Breast epithelium (tissue), 4 donors: ENCODE results near the gene RAMACL. TPM values are rescaled to one million over a fixed set of nuclear protein-coding genes. Genes with fewer than 3 reads are reported as not detected.
A peak's percentile ranks its signal among the peaks of the same experiment; 100 is the strongest.

ENCODE experiments used
- DNase-seq, 2 donors: peaks; one replicate each; pipeline ENCODE4 v3.0.0-alpha.2; 2019; ENCODE audit warnings: low spot score in 2 of 2
- H3K27ac ChIP-seq, 2 donors: fragments of 200-600 bp; sonication (generic) in 1 of 2; one replicate each; pipeline ENCODE4 v1.5.1; 2016 to 2019; ENCODE audit warnings: mild to moderate bottlenecking in 1 of 2
- H3K27me3 ChIP-seq, 2 donors: fragments of 200-600 bp; sonication (generic) in 1 of 2; one replicate each; pipeline versions ENCODE4 v1.5.1 to v1.6.0; 2017 to 2019; ENCODE audit warnings: control low read depth in 1 of 2, mild to moderate bottlenecking in 1 of 2
- H3K36me3 ChIP-seq: fragments of 200-600 bp; one replicate; pipeline ENCODE4 v1.5.1; 2019
- H3K4me1 ChIP-seq, 2 donors: fragments of 200-600 bp; sonication (generic); one replicate each; pipeline ENCODE4 v1.5.1; 2016 to 2019; ENCODE audit warnings: control low read depth in 1 of 2
- H3K4me3 ChIP-seq, 3 donors: fragments of 200-600 bp; sonication (generic); 1 replicate in 2 of 3; 2 replicates in 1 of 3; pipeline ENCODE4 v1.5.1; 2016 to 2019; ENCODE audit warnings: mild to moderate bottlenecking in 3 of 3, moderate library complexity in 2 of 3
- H3K9me3 ChIP-seq, 2 donors: fragments of 200-600 bp; sonication (generic) in 1 of 2; one replicate each; pipeline ENCODE4 v1.5.1; 2016 to 2019; ENCODE audit warnings: control low read depth in 1 of 2
- POLR2A ChIP-seq: fragments of 450-650 bp; IDR thresholded peaks from one replicate; pipeline ENCODE4 v1.6.1; 2016; ENCODE audit warnings: antibody characterized with exemption, mild to moderate bottlenecking, moderate library complexity
- POLR2AphosphoS5 ChIP-seq, 3 donors: sonication (generic); formaldehyde crosslinking; IDR thresholded peaks; one replicate each; pipeline ENCODE4 v1.6.1; 2017; ENCODE audit warnings: antibody characterized with exemption in 3 of 3
- intact Hi-C: fragments of 100-400 bp; cut with DNase I; formaldehyde crosslinking; loops from one replicate; pipeline ENCODE4 v1.15.1; 2023; ENCODE audit warnings: low total_unique reads
- total RNA-seq, 3 donors: library from RNA; depleted of rRNA; stranded (reverse); fragments of >200 nt; gene quantifications; one replicate each; pipeline ENCODE4 v1.1.0, GENCODE V29; 2016
- TF ChIP-seq, protein P1 (sequence below), 3 donors: fragments of 450-650 bp; IDR thresholded peaks; one replicate each; pipeline ENCODE4 v1.5.1; 2016 to 2017; ENCODE audit warnings: antibody characterized with exemption in 3 of 3, mild to moderate bottlenecking in 3 of 3, moderate library complexity in 3 of 3

RAMACL gene
- total RNA-seq, 3 donors from 2014 or later, result 2.5 to 13.4 (median 2.6) TPM

- intact Hi-C loops, result no loop called here
- TF ChIP-seq POLR2AphosphoS5 (IDR thresholded peaks at IDR 0.05) (no peak), POLR2A (no peak)
- TF ChIP-seq, protein P1, sequence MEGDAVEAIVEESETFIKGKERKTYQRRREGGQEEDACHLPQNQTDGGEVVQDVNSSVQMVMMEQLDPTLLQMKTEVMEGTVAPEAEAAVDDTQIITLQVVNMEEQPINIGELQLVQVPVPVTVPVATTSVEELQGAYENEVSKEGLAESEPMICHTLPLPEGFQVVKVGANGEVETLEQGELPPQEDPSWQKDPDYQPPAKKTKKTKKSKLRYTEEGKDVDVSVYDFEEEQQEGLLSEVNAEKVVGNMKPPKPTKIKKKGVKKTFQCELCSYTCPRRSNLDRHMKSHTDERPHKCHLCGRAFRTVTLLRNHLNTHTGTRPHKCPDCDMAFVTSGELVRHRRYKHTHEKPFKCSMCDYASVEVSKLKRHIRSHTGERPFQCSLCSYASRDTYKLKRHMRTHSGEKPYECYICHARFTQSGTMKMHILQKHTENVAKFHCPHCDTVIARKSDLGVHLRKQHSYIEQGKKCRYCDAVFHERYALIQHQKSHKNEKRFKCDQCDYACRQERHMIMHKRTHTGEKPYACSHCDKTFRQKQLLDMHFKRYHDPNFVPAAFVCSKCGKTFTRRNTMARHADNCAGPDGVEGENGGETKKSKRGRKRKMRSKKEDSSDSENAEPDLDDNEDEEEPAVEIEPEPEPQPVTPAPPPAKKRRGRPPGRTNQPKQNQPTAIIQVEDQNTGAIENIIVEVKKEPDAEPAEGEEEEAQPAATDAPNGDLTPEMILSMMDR (IDR thresholded peaks at IDR 0.05), result no peak
- H3K27me3 ChIP-seq, result no peaks in the 10 kb centered on the region
- H3K36me3 ChIP-seq, result no peaks in the 10 kb centered on the region
- H3K9me3 ChIP-seq, result no peaks in the 10 kb centered on the region
- no peak overlapping the region for H3K4me3 ChIP-seq
- H3K27ac ChIP-seq, result peak overlapping the region in 1 of 2 donors; percentile 48
- H3K4me1 ChIP-seq, result peaks cover 0 to 6% of the 10 kb centered on the region in 2 donors
- no peak for DNase-seq
These were observed 33.9 kb downstream of the RAMACL start for GRCh38 chr6:166552600-166552999.

DNA sequence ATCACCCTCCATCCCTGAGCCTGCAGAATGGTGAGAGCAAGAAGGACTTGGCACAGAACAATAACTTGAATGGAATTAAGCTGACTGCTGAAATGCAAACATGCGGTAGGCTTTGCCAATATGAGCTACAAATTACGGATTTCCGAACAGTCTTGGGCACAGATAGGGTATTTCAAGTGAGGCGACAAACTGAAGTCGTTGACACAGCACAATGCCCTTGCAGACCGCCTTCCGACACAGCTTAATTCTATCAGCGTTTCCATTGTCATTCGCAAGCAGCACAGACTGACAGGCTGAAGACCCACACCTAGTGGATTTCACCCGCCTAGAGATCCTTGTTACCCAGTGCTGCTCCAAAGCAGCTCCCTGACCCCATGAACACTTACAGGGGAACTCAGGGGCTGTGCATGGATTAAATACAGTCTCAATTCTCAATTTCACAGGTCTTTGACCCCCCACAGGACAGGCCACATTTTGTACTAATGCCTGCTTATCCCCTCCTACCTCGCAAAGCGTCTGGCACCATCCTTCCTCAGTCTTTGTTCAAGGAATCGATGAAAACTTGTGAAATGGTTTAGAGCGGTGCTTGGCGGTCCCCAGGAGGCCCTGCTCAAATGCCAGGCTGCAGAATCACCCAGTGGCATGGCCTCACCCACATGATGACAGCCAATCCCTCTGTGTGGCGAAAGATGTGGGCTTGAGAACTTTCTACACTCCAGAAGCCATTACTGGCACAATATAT is 34.6 kb downstream of the RAMACL start:
- H3K4me1 ChIP-seq, result peaks cover 0 to 6% of the 10 kb centered on the region in 2 donors
- H3K36me3 ChIP-seq, result no peaks in the 10 kb centered on the region
- TF ChIP-seq, protein P1 (IDR thresholded peaks at IDR 0.05), result no peak
- TF ChIP-seq POLR2A (no peak), POLR2AphosphoS5 (IDR thresholded peaks at IDR 0.05) (no peak)
- intact Hi-C loops, result no loop called here
- DNase-seq, result no peak
- no peak overlapping the region for H3K27ac ChIP-seq
- no peak overlapping the region for H3K4me3 ChIP-seq
- no peaks in the 10 kb centered on the region for H3K27me3 ChIP-seq
- no peaks in the 10 kb centered on the region for H3K9me3 ChIP-seq

DNA sequence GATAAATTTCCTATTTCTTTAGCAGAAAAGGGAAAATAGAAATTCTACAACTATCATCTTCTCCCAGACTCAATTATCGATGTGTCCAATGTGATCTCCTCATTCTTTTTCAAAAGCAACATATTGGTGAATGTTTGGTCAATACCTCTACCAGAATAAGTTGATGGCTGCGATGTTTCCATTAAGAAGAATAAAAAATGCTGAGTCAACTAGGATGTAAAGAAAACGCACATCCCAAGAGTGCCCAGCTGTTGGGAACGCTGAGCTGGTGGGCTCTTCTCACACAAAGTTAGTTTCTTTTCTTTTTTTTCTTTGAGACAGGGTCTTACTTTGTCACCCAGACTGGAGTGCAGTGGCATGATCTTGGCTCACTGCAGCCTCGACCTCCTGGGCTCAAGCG is 39.8 kb downstream of the RAMACL start:
- DNase-seq, result no peak
- intact Hi-C loops, result no loop called here
- no peak for TF ChIP-seq POLR2A
- TF ChIP-seq POLR2AphosphoS5 (IDR thresholded peaks at IDR 0.05), result no peak
- TF ChIP-seq, protein P1 (IDR thresholded peaks at IDR 0.05), result no peak
- Histone ChIP-seq H3K27ac (no peak overlapping the region), H3K27me3 (no peaks in the 10 kb centered on the region), H3K36me3 (no peaks in the 10 kb centered on the region), H3K4me3 (no peak overlapping the region), H3K9me3 (no peaks in the 10 kb centered on the region), H3K4me1 (no peaks in the 10 kb centered on the region)

DNA sequence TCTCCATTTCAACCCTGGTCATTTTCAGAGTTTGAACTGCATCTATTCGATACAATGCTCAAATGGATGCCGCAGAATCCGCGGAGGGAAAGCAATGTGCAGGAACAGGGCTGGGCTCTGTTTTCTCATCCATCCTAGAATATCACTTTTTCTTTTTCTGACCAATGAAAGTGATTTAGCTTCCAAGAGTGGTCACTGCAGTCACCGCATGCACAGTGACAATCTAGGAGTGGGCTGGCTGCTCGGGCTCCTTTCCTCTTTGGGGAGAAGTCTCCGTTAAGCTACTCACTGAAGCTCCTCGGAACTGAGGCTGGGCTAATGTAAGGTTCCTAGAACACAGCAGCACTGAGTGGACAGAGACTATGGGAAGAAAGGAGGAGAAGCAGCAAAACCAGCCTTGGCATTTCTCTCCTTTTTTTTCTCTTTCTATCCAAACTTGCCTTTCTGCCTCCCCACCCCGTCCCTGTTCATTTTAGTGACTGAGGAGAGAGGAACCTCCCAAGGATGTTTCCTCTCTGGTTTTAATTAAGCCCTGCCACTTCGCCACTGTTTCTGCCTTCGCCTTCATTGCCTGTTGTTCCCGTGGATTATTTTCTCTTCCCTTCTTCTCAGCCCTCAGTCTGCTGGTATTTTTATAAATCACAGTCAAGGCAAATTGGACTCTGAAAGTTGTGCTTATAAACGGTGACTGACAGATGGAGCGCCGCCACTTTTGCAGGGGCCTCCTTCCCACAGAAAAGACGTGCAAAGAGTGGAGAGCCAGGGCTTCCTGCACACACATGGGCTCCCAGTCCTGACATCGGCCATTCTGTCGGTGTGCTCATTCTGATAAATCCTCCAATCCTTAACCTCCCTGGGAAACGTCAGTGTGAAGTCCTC is 41.1 kb downstream of the RAMACL start:
- intact Hi-C loops, result no loop called here
- Histone ChIP-seq H3K4me3 (no peak overlapping the region), H3K4me1 (no peaks in the 10 kb centered on the region), H3K27ac (no peak overlapping the region), H3K27me3 (no peaks in the 10 kb centered on the region), H3K9me3 (no peaks in the 10 kb centered on the region), H3K36me3 (no peaks in the 10 kb centered on the region)
- DNase-seq, result no peak
- TF ChIP-seq POLR2AphosphoS5 (IDR thresholded peaks at IDR 0.05) (no peak), POLR2A (no peak)
- TF ChIP-seq, protein P1 (IDR thresholded peaks at IDR 0.05), result no peak

DNA sequence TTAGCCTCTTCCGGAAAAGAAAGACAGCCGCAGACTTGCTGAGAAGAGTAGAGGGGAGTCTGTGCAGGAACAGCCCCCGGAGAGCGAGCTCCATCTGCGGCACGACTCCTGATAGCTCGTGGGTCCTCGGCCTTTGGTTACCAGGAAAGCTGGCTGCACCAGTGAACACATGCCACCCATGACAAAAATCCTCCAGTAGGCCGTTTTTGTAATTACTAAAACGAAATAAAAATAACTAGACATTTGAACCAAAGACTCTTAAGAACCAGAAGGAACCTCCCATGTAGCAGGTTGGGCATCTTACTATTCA is 42.2 kb downstream of the RAMACL start:
- H3K4me3 ChIP-seq, result no peak overlapping the region
- no peaks in the 10 kb centered on the region for H3K27me3 ChIP-seq
- H3K36me3 ChIP-seq, result no peaks in the 10 kb centered on the region
- intact Hi-C loops, result no loop called here
- no peaks in the 10 kb centered on the region for H3K4me1 ChIP-seq
- no peak for DNase-seq
- no peak overlapping the region for H3K27ac ChIP-seq
- no peak for TF ChIP-seq POLR2A
- no peak for TF ChIP-seq POLR2AphosphoS5 (IDR thresholded peaks at IDR 0.05)
- TF ChIP-seq, protein P1 (IDR thresholded peaks at IDR 0.05), result no peak
- H3K9me3 ChIP-seq, result no peaks in the 10 kb centered on the region
